Measurements from ENCODE around the gene TMEM205. TPM values are rescaled to one million over a fixed set of nuclear protein-coding genes. Genes with fewer than 3 reads are reported as not detected.
A peak's percentile ranks its signal among the peaks of the same experiment; 100 is the strongest.

TMEM205 gene
- total and polyA plus RNA-seq, 2 of the 13 experiments (the other 11 are each of a cell fraction or from before 2014, with no cell fraction given) = 45.5 to 98.7 TPM

DNA sequence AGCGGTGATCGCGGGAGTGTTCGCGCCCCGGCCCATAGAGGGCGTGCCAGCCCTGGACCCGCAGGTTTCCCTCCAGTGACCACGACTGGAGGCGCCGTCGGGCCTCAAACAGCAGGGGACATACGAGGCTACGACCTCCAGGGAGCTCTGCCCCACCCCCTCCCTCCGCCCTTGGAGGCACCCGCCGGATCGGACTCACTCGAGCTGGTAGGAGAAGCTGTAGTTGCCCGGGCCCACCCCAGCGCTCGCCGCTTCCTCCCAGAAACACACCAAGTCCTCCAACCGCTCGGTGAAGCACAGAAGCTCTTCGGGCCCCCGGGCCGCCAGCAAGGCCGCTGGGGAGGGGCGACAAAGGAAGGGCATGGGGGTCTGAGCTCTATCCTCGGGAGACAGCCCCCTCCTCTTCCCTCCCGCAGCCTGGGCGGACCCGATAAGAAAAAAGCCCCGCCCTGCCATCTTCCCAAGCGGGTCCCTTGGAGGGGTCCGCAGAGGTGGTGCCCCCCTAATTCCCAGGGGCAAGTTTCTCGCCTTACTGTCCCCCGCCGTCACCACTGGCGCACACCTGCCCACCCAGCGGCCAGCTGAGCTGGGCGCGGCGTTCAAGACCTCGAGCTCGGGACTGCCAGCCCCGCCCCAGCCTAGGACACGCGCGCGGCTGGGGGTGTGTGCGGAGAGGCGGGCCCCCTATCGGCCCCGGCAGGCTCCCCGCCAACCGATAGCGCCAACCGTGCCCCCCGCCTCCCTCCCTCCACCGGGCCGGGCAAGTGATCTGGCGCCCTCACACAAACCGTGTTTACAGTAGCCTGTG, 37.0 kb upstream of the TMEM205 start (continued):
- TF ChIP-seq, protein P1, sequence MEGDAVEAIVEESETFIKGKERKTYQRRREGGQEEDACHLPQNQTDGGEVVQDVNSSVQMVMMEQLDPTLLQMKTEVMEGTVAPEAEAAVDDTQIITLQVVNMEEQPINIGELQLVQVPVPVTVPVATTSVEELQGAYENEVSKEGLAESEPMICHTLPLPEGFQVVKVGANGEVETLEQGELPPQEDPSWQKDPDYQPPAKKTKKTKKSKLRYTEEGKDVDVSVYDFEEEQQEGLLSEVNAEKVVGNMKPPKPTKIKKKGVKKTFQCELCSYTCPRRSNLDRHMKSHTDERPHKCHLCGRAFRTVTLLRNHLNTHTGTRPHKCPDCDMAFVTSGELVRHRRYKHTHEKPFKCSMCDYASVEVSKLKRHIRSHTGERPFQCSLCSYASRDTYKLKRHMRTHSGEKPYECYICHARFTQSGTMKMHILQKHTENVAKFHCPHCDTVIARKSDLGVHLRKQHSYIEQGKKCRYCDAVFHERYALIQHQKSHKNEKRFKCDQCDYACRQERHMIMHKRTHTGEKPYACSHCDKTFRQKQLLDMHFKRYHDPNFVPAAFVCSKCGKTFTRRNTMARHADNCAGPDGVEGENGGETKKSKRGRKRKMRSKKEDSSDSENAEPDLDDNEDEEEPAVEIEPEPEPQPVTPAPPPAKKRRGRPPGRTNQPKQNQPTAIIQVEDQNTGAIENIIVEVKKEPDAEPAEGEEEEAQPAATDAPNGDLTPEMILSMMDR (CRISPR knock-in tag; IDR thresholded peaks at IDR 0.05) = peak; percentile 95
- TF ChIP-seq ASH2L (IDR thresholded peaks at IDR 0.05; ENCODE audit: insufficient read length, low read depth, low read length) (peak; percentile 41), NRL (CRISPR knock-in tag; IDR thresholded peaks at IDR 0.05; ENCODE audit: borderline replicate concordance) (peak; percentile 40; the same call in 1 of the 2 replicates), GATAD1 (CRISPR knock-in tag; IDR thresholded peaks at IDR 0.05) (0 out of 2 replicates have a peak, but pooled peaks have one; percentile 28), ZNF331 (CRISPR knock-in tag; IDR thresholded peaks at IDR 0.05) (peak; percentile 41; the same call in 1 of the 2 replicates), ELF3 (CRISPR knock-in tag; IDR thresholded peaks at IDR 0.05) (0 out of 2 replicates have a peak, but pooled peaks have one; percentile 15), ZNF350 (CRISPR knock-in tag; IDR thresholded peaks at IDR 0.05; ENCODE audit: borderline replicate concordance, low read depth) (0 out of 2 replicates have a peak, but pooled peaks have one; percentile 69), ZNF432 (CRISPR knock-in tag; IDR thresholded peaks at IDR 0.05; ENCODE audit: borderline replicate concordance) (no peak), ZNF367 (CRISPR knock-in tag; IDR thresholded peaks at IDR 0.05; ENCODE audit: borderline replicate concordance) (no peak; the same call in 1 of the 2 replicates), ERF (CRISPR knock-in tag; IDR thresholded peaks at IDR 0.05) (peak; percentile 36; the same call in 1 of the 2 replicates), ZNF772 (CRISPR knock-in tag; IDR thresholded peaks at IDR 0.05) (0 out of 2 replicates have a peak, but pooled peaks have one; percentile 23), SALL1 (CRISPR knock-in tag; IDR thresholded peaks at IDR 0.05) (peak; percentile 66), SPEN (CRISPR knock-in tag; IDR thresholded peaks at IDR 0.05; ENCODE audit: low read depth) (peak; percentile 41)
- TF ChIP-seq, protein P2, sequence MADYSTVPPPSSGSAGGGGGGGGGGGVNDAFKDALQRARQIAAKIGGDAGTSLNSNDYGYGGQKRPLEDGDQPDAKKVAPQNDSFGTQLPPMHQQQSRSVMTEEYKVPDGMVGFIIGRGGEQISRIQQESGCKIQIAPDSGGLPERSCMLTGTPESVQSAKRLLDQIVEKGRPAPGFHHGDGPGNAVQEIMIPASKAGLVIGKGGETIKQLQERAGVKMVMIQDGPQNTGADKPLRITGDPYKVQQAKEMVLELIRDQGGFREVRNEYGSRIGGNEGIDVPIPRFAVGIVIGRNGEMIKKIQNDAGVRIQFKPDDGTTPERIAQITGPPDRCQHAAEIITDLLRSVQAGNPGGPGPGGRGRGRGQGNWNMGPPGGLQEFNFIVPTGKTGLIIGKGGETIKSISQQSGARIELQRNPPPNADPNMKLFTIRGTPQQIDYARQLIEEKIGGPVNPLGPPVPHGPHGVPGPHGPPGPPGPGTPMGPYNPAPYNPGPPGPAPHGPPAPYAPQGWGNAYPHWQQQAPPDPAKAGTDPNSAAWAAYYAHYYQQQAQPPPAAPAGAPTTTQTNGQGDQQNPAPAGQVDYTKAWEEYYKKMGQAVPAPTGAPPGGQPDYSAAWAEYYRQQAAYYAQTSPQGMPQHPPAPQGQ (CRISPR knock-in tag; IDR thresholded peaks at IDR 0.05; ENCODE audit: borderline replicate concordance) = no peak
- TF ChIP-seq, protein P3, sequence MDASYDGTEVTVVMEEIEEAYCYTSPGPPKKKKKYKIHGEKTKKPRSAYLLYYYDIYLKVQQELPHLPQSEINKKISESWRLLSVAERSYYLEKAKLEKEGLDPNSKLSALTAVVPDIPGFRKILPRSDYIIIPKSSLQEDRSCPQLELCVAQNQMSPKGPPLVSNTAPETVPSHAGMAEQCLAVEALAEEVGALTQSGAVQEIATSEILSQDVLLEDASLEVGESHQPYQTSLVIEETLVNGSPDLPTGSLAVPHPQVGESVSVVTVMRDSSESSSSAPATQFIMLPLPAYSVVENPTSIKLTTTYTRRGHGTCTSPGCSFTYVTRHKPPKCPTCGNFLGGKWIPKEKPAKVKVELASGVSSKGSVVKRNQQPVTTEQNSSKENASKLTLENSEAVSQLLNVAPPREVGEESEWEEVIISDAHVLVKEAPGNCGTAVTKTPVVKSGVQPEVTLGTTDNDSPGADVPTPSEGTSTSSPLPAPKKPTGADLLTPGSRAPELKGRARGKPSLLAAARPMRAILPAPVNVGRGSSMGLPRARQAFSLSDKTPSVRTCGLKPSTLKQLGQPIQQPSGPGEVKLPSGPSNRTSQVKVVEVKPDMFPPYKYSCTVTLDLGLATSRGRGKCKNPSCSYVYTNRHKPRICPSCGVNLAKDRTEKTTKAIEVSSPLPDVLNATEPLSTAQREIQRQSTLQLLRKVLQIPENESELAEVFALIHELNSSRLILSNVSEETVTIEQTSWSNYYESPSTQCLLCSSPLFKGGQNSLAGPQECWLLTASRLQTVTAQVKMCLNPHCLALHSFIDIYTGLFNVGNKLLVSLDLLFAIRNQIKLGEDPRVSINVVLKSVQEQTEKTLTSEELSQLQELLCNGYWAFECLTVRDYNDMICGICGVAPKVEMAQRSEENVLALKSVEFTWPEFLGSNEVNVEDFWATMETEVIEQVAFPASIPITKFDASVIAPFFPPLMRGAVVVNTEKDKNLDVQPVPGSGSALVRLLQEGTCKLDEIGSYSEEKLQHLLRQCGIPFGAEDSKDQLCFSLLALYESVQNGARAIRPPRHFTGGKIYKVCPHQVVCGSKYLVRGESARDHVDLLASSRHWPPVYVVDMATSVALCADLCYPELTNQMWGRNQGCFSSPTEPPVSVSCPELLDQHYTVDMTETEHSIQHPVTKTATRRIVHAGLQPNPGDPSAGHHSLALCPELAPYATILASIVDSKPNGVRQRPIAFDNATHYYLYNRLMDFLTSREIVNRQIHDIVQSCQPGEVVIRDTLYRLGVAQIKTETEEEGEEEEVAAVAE (CRISPR knock-in tag; IDR thresholded peaks at IDR 0.05; ENCODE audit: borderline replicate concordance) = 0 out of 2 replicates have a peak, but pooled peaks have one; percentile 37
- TF ChIP-seq, protein P4, sequence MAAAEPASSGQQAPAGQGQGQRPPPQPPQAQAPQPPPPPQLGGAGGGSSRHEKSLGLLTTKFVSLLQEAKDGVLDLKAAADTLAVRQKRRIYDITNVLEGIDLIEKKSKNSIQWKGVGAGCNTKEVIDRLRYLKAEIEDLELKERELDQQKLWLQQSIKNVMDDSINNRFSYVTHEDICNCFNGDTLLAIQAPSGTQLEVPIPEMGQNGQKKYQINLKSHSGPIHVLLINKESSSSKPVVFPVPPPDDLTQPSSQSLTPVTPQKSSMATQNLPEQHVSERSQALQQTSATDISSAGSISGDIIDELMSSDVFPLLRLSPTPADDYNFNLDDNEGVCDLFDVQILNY (CRISPR knock-in tag; conservative IDR thresholded peaks at IDR 0.05) = peak; percentile 13; the same call in 1 of the 2 replicates
